ENCODE data around the gene CNEP1R1.
A peak's percentile ranks its signal among the peaks of the same experiment; 100 is the strongest.

The CNEP1R1 gene

DNA sequence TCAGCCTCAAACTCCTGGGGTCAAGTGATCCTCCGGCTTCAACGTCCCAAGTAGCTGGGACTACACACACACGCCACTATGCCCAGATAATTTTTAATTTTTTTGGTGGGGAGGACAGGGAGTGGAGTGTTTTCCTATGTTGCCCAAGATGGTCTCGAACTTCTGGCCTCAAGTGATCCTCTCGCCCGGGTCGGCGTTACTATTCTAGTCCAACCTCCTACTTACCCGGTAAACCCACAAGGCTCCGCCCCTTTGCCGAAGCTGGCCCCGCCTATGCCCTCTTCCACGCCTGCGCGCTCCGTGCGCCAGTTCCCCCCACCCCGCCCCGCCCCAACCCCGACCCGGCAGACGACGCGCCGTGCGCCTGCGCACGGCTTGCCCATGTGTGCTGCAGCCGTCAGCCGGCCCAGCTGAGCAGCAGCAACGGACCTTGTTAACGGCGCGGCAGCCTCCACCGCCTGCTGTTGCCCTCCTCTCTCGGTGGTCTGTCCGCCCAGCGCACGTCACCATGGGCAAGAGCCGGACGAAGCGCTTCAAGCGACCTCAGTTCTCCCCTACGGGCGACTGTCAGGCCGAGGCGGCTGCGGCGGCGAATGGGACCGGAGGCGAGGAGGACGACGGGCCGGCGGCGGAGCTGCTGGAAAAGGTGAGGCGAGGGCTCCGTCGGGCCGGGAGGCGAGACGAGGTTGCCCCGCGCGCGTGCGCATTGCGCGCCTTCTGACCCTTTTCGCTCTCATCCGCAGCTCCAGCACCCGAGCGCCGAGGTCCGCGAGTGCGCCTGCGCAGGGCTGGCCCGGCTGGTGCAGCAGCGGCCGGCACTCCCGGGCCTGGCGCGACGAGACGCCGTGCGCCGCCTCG lies 40.8 kb downstream of the CNEP1R1 start, which contains the start of gene HEATR3:
TSS of gene HEATR3 (plus strand) at position 347 of the 858 bp plus-strand sequence. CDS start at position 509, 162 bp downstream.
- peak; percentile 83 to 96 (median 88) for DNase-seq

DNA sequence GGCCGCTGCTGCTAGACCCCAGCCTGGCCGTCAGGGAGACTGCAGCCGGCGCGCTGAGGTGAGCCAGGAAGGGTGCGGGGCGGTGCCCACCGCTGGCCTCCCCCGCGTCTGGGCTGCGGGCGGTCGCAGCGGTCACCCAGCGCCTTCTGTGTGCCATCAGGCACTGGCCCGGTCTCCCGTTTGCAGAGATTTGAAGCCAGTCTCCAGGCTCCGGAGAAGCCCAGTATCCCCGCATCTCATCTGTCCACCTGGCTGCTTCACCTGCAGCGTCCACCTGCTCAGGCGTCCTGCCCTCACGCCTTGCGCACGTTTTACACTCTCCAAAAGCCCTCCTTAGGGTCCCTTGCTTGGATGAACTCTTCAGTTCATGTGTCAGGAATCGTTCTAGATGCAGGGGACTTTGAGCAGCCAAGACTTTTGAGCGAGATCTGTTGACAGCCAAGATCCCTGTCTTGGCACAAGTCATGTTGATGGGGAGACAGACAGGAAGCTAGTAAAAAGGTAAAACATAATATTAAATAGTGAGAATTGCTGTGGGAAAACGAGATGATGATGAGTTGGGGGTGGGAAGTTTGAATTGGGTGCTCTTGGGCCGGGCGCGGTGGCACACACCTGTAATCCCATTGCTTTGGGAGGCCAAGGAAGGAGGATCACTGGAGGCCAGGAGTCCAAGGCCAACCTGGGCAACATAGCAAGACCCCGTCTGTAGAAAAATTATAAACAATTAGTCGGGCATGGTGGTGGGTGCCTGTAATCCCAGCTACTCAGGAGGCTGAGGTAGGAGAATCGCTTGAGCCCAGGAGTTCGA lies 41.7 kb downstream of the CNEP1R1 start:
- DNase-seq: peak in 1 of 5 donors; percentile 13

DNA sequence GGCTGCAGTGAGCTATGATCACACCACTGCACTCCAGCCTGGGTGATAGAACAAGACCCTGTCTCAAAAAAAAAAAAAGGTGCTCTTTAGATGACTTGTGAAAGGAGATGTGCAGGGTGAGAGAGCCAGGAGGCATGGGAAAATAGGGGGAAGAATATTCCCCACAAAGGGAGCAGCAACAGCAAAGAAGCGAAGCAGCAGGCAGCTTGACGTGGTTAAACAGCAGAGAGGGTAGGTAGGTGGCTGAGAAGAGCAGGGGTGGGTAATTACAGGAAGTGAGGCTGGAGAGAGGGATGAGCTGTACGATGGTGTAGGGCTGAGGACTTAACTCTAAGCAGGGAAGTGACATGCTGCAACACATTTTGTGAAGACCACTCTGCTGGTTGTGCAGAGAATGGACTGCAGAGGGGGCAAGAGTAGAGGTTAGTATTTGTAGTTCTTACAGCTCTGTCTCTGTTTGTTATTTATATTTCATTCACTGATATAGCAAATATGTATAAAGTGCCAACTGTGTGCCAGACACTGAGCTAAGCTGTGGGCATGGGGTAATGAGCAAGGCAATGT lies 42.3 kb downstream of the CNEP1R1 start:
- DNase-seq: peak in 2 of 5 donors; percentile 4 to 66

DNA sequence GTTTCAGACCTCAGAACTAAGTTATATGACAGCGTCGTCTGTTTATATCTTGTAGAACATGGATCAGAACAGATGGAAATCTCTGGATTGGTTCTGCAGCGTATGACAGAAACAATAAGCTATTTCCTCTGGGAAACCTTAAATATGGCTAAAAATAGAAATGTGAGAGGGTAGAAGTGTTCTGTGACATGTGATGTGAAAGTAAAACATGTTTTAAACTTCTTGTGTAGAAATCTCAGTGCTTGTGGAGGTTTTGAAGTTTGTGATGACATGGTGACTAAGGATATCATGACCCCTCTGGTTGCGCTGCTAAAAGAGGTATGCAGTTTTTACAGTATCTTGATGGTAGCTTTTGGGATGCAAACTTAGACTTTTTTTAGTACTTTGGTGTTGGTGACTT lies 43.5 kb downstream of the CNEP1R1 start:
- no peak for DNase-seq

DNA sequence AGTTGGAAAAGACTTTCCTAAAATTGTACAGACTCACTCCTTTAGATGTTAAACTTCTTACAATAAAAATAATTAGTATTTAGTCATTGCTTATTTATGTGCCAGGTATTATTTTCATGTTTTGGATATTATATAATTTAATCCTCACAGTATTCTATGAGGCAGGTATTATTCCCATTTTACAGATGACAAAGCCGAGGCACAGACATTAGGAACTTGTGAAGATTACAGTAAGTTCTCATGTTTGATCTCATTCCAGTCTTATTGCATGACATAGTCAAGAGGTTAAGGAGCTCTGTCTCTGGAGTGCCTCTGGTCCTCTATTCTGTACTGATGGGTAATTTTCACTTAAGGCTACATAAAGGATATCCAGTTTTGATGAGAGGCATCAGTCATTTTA lies 44.0 kb downstream of the CNEP1R1 start:
- no peak for DNase-seq

DNA sequence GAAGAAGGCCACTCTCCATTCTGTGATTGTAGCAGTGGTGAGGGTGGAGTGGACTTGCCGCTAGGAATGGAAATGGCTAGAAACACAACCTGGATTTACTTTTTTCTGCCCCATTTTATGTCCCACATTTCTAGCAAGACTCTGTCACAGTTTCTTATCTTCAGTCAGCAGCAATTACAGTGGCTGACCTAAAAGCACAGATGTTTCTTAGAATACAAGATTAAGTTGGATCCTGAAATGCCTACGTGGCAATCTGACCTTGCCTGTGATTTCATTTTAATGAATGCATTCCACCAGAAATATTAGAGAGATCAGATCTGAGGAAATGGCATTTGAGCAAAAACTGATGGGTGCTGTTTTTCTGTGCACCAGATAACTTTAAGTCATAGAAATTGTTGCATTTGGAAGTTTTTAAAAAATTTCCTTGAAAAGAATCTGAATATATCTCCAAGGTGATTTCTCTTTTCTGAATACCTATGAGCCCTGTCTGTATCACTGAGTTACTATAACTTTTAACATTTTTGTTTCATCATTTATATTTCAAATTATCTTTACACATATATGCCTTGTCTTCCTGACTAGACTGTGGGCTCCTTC lies 46.1 kb downstream of the CNEP1R1 start:
- no peak for DNase-seq

DNA sequence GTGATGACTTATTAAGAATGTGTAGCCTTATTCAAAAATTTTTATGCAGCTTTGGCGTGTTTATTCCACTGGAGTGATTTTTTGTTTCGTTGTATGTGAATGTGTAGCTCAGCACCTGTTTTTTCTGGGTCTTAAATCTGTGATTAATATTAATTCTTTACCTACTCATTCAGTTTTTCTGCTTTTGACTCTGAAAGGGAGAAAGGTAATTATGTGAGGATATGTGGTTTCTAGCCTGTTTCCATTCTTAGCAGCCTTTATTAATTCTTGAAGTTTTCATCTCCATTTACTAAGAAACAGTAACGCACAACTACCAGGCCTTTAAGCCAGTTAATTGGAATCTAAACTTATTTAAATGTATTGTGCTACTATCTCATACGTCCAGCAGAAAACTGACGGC lies 47.7 kb downstream of the CNEP1R1 start:
- peak in 1 of 5 donors; percentile 23 for DNase-seq

DNA sequence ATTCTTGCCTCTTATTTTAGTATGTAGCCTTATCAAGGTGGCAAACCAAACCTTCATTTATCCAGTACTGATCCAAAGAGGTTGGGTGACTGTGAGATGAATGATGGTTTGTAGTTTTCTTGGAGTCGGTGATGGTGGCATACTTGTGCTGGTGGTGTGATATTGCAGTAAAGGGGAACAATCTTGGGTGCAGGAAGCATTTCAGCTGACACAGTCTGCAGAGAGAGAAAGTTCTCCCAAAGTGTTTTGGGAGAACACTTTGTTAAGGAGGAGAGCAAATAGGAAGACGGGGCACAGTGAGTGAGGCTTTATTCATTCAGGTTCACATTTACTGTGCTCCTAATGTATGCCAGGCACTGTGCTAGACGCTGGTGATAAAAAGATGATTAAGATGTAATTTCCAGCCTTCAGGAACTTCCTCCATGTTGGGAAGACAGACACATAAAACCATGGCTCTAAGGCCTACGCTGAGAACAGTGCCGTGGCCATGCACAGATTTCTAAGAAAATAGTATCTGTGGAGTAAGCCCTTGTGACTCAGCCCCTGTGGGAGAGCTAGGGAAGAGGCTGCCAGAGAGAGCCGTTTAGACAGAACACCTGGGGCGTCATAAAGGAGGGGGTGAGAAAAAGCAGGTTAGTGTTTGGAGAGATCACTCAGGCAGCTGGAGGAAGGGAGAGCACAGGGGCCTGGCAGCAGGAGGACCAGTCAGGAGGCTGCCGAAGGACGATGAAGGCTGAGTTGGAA lies 54.5 kb downstream of the CNEP1R1 start:
- no peak for DNase-seq

DNA sequence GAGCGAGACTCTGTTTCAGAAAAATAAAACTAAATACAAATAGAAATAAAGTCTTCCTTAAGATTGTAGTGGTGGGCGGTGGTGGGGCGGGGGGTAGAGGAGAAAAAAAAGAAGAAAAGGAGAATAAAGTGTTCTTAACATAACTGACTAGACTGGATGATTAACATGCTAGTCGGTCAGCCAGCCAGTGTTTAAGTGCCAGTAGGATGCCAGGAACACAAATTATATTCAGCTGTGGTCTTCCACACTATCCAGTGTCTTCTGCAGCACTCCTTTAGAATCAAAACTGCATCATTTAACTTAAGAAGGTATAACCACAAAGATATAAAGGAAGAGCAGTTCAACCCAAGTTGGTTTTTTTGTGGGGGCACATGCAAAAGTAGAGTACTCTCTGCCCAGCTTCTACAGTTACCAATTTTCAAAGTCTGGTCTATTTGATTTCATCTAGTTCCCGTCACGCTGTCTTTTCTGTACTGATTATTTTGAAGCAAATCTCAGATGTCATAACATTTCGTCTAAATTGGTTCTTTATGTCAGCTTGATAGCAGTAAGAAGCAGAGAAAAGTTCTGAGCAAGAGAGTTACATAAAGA lies 56.5 kb downstream of the CNEP1R1 start:
- no peak for DNase-seq

DNA sequence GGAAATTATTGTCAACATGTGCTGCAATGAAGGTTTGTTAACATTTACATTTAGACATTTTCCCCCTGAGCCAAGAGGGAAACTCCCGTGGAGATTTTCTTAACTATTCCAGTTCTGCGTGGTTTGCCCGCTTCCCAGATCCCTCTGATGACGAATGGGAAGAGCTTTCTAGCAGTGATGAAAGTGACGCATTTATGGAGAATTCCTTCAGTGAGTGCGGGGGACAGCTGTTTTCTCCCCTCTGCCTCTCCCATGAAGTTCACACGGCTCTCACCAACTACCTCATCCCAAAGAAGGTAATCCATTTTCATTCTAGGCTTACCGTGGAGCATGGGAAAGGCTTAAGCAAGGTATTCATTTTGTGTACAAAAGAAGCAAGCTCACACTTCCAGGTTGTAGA lies 59.0 kb downstream of the CNEP1R1 start:
- no peak for DNase-seq

DNA sequence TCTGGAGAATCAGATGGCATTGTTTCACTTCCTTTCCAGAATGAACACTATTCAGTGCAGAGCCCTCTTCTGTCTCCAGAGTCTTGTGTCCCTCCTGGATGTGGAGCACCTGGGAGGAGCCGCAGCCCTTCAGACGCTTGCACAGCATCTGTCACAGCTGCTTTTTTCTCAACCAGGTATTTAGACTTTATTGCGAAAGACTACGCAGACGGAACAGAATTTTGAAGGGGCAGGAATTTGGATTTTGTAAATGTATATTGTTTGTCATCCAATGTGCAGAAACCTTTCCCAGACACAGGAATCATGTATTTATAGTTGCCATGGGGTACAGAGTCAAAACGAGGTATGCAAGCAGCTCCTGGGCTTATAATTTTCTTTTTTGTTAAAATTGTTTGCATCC lies 61.2 kb downstream of the CNEP1R1 start:
- no peak for DNase-seq

Data from T-helper 1 cell (primary cell).